Activated T-cell treated with anti-CD3 and anti-CD28 coated beads, Interleukin-2, amount 50 U/mL, for 4 hours (primary cell): ENCODE results near the gene MS4A8. TPM values are rescaled to one million over a fixed set of nuclear protein-coding genes. Genes with fewer than 3 reads are reported as not detected.

ENCODE experiments used
- ATAC-seq, 2 donors: fragments of 200-7000 bp; cut with Tn5 transposase; one replicate each; pipeline ENCODE4 v1.10.0; 2021
- DNase-seq: peaks from one replicate; pipeline ENCODE4 v3.0.0-alpha.2; 2020
- H3K27me3 Mint-ChIP-seq: one replicate; pipeline ENCODE4 v1.8.0; 2021; ENCODE audit warnings: low read depth, mixed read lengths
- H3K36me3 Mint-ChIP-seq: one replicate; pipeline ENCODE4 v1.8.0; 2022; ENCODE audit warnings: mixed read lengths; ENCODE audit not compliant: insufficient read depth
- H3K4me1 Mint-ChIP-seq: one replicate; pipeline ENCODE4 v1.8.0; 2021; ENCODE audit warnings: low read depth, mixed read lengths
- H3K4me3 Mint-ChIP-seq: one replicate; pipeline ENCODE4 v1.8.0; 2021; ENCODE audit warnings: mild to moderate bottlenecking, moderate library complexity, mixed read lengths
- H3K9me3 Mint-ChIP-seq: one replicate; pipeline ENCODE4 v1.8.0; 2021; ENCODE audit warnings: mixed read lengths
- total RNA-seq, 3 donors: library from RNA; stranded (reverse); gene quantifications; one replicate each; pipeline ENCODE4 v1.2.1, GENCODE V29; 2021

MS4A8 gene
- total RNA-seq, 3 donors from 2014 or later: not detected

- H3K27me3 Mint-ChIP-seq: peaks cover 58% of the 10 kb centered on the region
- H3K4me3 Mint-ChIP-seq: no peak overlapping the region
- ATAC-seq: no peak
Measured at GRCh38 chr11:60763692-60764369, 64.4 kb downstream of the MS4A8 start.

GRCh38 chr11:60764879-60765278 lies 65.5 kb downstream of the MS4A8 start:
- H3K4me3 Mint-ChIP-seq: no peak overlapping the region
- no peaks in the 10 kb centered on the region for H3K9me3 Mint-ChIP-seq
- H3K36me3 Mint-ChIP-seq: no peaks in the 10 kb centered on the region
- no peaks in the 10 kb centered on the region for H3K4me1 Mint-ChIP-seq
- ATAC-seq (no peak), DNase-seq (no peak)
- H3K27me3 Mint-ChIP-seq: peaks cover 51% of the 10 kb centered on the region

More at GRCh38 chr11:60763692-60764369, 64.4 kb downstream of the MS4A8 start:
- H3K36me3 Mint-ChIP-seq: no peaks in the 10 kb centered on the region
- H3K4me1 Mint-ChIP-seq: no peaks in the 10 kb centered on the region
- DNase-seq: no peak
- H3K9me3 Mint-ChIP-seq: no peaks in the 10 kb centered on the region

GRCh38 chr11:60765355-60765754 lies 65.9 kb downstream of the MS4A8 start:
- no peak for DNase-seq
- Mint-ChIP-seq H3K4me1 (no peaks in the 10 kb centered on the region), H3K9me3 (no peaks in the 10 kb centered on the region), H3K27me3 (peaks cover 47% of the 10 kb centered on the region), H3K4me3 (no peak overlapping the region), H3K36me3 (no peaks in the 10 kb centered on the region)
- ATAC-seq: no peak

Other genes starting within 250 kb of the MS4A8 start
- gene MS4A1, start 243.8 kb upstream of the MS4A8 start, total RNA-seq: 1 to 10 TPM in 2 of 3 donors, under 1 TPM in 1; 0.94 to 5.5 (median 1.4) TPM
- not detected for gene MS4A12, start 206.8 kb upstream of the MS4A8 start, total RNA-seq
- not detected for gene MS4A13, start 184.2 kb upstream of the MS4A8 start, total RNA-seq
- gene MS4A18, start 25.1 kb downstream of the MS4A8 start, total RNA-seq: not detected
- not detected for gene MS4A15, start 57.3 kb downstream of the MS4A8 start, total RNA-seq
- gene MS4A10, start 85.7 kb downstream of the MS4A8 start, total RNA-seq: not detected
- gene CCDC86, start 142.5 kb downstream of the MS4A8 start, total RNA-seq: 100 to 1,000 TPM; 182 to 218 (median 190) TPM
- gene PTGDR2, start 156.3 kb downstream of the MS4A8 start, total RNA-seq: under 1 TPM; 0.23 to 0.45 (median 0.35) TPM
- gene ZP1, start 167.9 kb downstream of the MS4A8 start, total RNA-seq: not detected
- 100 to 1,000 TPM; 297 to 335 (median 311) TPM for gene PRPF19, start 207.0 kb downstream of the MS4A8 start, total RNA-seq
- gene TMEM109, start 214.5 kb downstream of the MS4A8 start, total RNA-seq: 100 to 1,000 TPM; 184 to 216 (median 204) TPM
- gene TMEM132A, start 224.8 kb downstream of the MS4A8 start, total RNA-seq: 1 to 10 TPM in 2 of 3 donors, under 1 TPM in 1; 0.84 to 1.4 (median 1.4) TPM